Measurements from ENCODE around the gene TACC2.
"Not testable (repeated sequence)": the region's sequence is repeated elsewhere in the genome, so short reads cannot be mapped to it uniquely, and the experiment has no call there.

The TACC2 gene

DNA sequence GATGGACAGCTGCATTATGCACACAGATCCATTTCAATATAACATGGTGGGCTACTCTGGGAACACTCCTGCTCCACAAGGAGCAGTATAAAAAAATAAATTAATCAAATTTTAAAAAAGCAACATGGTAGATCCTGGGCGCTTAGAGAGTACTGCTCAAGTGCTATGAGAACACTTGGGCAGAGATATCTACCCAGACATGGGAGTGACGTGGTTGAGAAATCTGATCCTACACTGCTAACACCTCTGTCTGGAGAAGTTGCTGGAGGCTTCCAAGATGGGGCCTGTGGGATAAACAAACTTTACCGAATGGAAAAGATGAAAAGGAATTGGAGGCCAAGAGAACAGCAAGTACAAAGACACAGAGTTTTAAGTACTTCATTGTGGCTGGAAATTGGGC is 23.0 kb upstream of the TACC2 start:
- Histone ChIP-seq H3K4me3 (ENCODE audit: low read depth in 1 of 2, low read length in 2 of 2) (no peak overlapping the region), H3K4me1 (ENCODE audit: insufficient read depth, low read length) (no peaks in the 10 kb centered on the region), H3K9me3 (ENCODE audit: low read length) (no peaks in the 10 kb centered on the region), H3K27me3 (ENCODE audit: control insufficient read depth in 1 of 2, insufficient read depth in 2 of 2, low read length in 2 of 2) (no peaks in the 10 kb centered on the region), H3K27ac (ENCODE audit: low read depth, low read length) (no peak overlapping the region), H3K36me3 (ENCODE audit: insufficient read depth, low read length) (peaks cover 62% of the 10 kb centered on the region), H3K9ac (ENCODE audit: low read length) (no peak overlapping the region)

DNA sequence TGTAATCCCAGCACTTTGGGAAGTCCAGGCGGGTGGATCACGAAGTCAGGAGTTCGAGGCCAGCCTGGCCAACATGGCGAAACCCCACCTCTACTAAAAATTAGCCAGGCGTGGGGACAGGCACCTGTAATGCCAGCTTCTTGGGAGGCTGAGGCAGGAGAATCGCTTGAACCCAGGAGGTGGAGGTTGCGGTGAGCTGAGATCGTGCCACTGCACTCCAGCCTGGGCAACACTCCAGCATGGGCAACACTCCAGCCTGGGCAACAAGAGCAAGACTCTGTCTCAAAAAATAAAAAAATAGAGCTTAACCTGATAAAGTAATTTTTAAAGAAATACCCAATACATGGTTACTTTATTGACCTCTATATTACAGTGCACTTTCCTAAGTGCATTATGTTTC is 19.9 kb upstream of the TACC2 start:
- H3K9me3 ChIP-seq (ENCODE audit: low read length); H3K9ac ChIP-seq (ENCODE audit: low read length); H3K4me3 ChIP-seq (ENCODE audit: low read depth in 1 of 2, low read length in 2 of 2); H3K27me3 ChIP-seq (ENCODE audit: control insufficient read depth in 1 of 2, insufficient read depth in 2 of 2, low read length in 2 of 2); H3K27ac ChIP-seq (ENCODE audit: low read depth, low read length): not testable (repeated sequence)
- Histone ChIP-seq H3K36me3 (ENCODE audit: insufficient read depth, low read length) (peaks cover 50% of the 10 kb centered on the region), H3K4me1 (ENCODE audit: insufficient read depth, low read length) (peaks cover 11% of the 10 kb centered on the region)

DNA sequence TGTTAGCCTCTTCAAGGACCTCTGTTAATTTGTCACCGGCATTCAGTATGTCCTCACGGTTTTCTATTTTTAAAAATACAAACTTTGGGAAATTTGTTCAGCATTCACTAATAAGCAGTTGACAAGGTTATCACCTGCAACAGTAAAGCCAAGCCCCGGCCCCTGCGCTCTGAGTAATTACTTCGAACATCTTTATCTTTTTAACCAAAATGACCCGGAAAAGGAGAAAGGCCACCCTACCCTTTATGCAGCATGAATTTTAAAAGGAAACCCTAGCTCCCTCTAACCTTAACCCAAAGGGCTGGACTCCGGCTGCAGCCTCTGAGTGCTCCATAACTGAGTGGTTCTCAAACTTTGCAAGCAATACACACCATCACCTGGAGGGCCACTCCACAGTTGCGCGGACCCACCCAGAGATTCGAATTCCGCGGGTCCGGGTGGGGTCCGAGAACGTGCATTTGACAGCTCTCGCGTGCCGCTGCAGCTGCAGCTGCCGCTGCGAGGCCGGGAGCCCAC is 14.9 kb upstream of the TACC2 start:
- peak overlapping the region; percentile 77 to 87 for H3K4me3 ChIP-seq (ENCODE audit: low read depth in 1 of 2, low read length in 2 of 2)
- peaks cover 11% of the 10 kb centered on the region for H3K36me3 ChIP-seq (ENCODE audit: insufficient read depth, low read length)
- H3K27me3 ChIP-seq (ENCODE audit: control insufficient read depth in 1 of 2, insufficient read depth in 2 of 2, low read length in 2 of 2) = no peaks in the 10 kb centered on the region
- H3K9me3 ChIP-seq (ENCODE audit: low read length) = no peaks in the 10 kb centered on the region
- peak overlapping the region; percentile 8 for H3K9ac ChIP-seq (ENCODE audit: low read length)
- H3K4me1 ChIP-seq (ENCODE audit: insufficient read depth, low read length) = peaks cover 11% of the 10 kb centered on the region
- H3K27ac ChIP-seq (ENCODE audit: low read depth, low read length) = peak overlapping the region; percentile 86

DNA sequence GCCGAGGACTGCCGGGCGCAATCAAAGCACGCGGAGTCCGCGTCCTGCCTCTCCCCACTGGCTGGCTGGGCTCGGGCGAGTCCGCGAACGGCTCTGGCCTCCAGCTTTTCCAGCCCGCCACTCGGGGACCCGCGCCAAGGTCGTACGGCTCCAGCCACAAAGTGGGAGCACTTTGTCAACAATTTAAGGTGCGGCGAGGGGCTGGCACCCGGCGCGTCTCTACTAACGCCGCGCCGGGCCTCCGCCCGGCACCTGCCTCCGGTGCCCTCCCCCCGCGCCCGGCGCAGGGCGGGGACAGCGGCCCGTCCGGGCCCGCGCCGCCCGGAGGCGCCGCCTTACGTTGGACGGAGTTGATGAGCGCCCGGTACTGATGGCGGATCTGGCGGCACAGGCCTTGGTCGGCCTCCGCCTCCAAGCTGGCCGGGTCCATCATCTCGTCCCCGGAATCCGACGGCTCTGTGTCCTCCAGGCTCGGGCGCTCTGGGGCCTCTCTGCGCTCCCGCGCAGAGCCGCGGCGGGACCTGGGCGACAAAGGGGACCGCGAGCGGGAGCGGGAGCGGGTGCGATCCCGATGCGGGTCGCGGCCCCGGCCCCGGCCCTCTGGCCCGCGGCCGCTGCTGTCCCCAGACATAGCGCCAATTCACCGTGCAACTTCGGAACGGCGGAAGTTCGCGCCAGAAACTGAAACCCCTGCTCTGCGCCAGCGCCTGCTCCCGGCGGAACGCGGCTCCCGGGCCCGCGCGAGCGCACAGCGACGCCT is 14.2 kb upstream of the TACC2 start, which contains the start of gene NSMCE4A:
Gene NSMCE4A (minus strand): TSS at position 683 of the 760 bp plus-strand sequence. CDS start 52 bp downstream, at position 631.
- Histone ChIP-seq H3K27ac (ENCODE audit: low read depth, low read length) (peak within 1 kb of the TSS; percentile 86), H3K9ac (ENCODE audit: low read length) (peak within 1 kb of the TSS; percentile 57), H3K9me3 (ENCODE audit: low read length) (no peaks in the 10 kb centered on the region), H3K4me1 (ENCODE audit: insufficient read depth, low read length) (peaks cover 11% of the 10 kb centered on the region), H3K4me3 (ENCODE audit: low read depth in 1 of 2, low read length in 2 of 2) (peak within 1 kb of the TSS; percentile 77 to 87), H3K36me3 (ENCODE audit: insufficient read depth, low read length) (peaks cover 10% of the 10 kb centered on the region), H3K27me3 (ENCODE audit: control insufficient read depth in 1 of 2, insufficient read depth in 2 of 2, low read length in 2 of 2) (no peaks in the 10 kb centered on the region)

DNA sequence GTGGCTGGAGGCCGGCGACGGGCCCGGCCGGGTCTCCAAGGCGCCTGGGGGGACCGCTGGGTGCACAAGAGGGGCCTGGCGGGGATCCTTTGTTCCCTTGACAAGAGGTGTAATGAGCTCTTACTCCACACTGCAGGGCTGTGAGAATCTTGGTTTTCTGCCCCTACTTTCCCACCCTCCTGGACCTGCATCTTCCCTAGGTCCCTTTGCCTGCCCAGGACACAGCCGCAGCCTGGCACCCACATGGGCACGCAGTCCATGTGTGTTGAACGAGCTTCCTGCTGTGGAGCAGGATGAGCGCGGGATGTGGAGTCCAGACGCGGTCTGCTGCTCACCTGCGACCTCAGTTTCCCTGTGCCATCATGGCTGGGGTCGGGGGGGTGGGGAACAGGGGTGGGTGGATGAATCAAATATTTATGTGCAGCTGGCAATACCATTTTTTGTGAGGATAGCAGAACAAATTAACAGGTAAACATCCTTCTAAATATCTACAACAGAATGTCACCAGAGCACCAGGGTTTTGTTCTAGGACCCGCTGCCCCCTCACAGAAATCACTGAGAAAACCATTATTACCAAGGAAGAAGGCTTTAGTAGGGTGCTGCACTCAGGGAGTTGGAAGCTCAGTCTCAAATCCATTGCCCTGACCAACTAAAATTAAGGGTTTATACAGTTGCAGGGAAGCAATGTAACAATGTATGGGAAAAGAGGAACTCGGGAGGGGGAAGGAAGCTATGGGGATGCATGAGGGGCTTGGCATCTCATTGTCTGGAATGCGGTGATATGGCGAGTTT is 13.5 kb upstream of the TACC2 start:
- no peaks in the 10 kb centered on the region for H3K27me3 ChIP-seq (ENCODE audit: control insufficient read depth in 1 of 2, insufficient read depth in 2 of 2, low read length in 2 of 2)
- peaks cover 11% of the 10 kb centered on the region for H3K4me1 ChIP-seq (ENCODE audit: insufficient read depth, low read length)
- peak overlapping the region; percentile 86 for H3K27ac ChIP-seq (ENCODE audit: low read depth, low read length)
- peaks cover 3% of the 10 kb centered on the region for H3K36me3 ChIP-seq (ENCODE audit: insufficient read depth, low read length)
- H3K9me3 ChIP-seq (ENCODE audit: low read length) = no peaks in the 10 kb centered on the region
- peak overlapping the region; percentile 77 to 87 for H3K4me3 ChIP-seq (ENCODE audit: low read depth in 1 of 2, low read length in 2 of 2)
- H3K9ac ChIP-seq (ENCODE audit: low read length) = no peak overlapping the region

DNA sequence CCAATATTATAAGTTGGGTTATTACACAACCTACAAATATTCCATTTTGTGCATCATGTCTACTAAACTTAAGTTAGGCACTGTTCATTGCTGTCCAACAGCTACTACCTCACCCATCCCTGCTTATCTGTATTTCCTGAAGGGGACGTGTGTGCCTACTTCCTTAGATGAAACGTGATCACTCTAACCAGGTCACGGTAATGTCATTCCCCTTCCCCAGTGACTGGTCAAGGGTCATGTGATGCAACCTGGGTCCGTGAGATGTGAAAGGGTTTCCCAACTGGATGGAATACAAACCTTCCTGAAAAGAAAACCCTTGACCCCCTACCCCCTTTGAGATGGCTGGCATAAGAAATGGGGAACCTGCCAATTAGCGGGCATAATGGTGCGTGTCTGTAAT is 12.4 kb upstream of the TACC2 start:
- Histone ChIP-seq H3K4me3 (ENCODE audit: low read depth in 1 of 2, low read length in 2 of 2) (no peak overlapping the region), H3K9me3 (ENCODE audit: low read length) (no peaks in the 10 kb centered on the region), H3K27ac (ENCODE audit: low read depth, low read length) (no peak overlapping the region), H3K27me3 (ENCODE audit: control insufficient read depth in 1 of 2, insufficient read depth in 2 of 2, low read length in 2 of 2) (no peaks in the 10 kb centered on the region), H3K36me3 (ENCODE audit: insufficient read depth, low read length) (no peaks in the 10 kb centered on the region), H3K4me1 (ENCODE audit: insufficient read depth, low read length) (peaks cover 11% of the 10 kb centered on the region), H3K9ac (ENCODE audit: low read length) (no peak overlapping the region)

DNA sequence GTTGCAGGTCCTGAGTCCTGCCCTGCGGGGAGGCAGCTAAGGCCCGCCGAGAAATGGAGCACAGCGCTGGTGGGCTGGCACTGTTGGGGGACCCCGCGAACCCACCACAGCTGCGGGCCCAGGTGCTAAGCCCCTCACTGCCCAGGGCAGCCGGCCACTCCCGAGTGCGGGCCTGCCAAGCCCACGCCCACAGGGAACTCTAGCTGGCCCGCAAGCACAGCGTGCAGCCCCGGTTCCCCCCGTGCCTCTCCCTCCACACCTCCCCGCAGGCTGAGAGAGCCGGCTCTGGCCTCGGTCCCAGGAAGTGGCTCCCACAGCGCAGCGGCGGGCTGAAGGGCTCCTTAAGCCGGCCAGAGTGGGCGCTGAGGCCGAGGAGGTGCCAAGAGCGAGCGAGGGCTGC is 10.5 kb upstream of the TACC2 start:
- H3K9ac ChIP-seq (ENCODE audit: low read length) = no peak overlapping the region
- H3K4me3 ChIP-seq (ENCODE audit: low read depth in 1 of 2, low read length in 2 of 2) = no peak overlapping the region
- H3K9me3 ChIP-seq (ENCODE audit: low read length) = no peaks in the 10 kb centered on the region
- H3K27me3 ChIP-seq (ENCODE audit: control insufficient read depth in 1 of 2, insufficient read depth in 2 of 2, low read length in 2 of 2) = no peaks in the 10 kb centered on the region
- H3K36me3 ChIP-seq (ENCODE audit: insufficient read depth, low read length) = no peaks in the 10 kb centered on the region
- H3K27ac ChIP-seq (ENCODE audit: low read depth, low read length) = no peak overlapping the region
- peaks cover 6% of the 10 kb centered on the region for H3K4me1 ChIP-seq (ENCODE audit: insufficient read depth, low read length)

DNA sequence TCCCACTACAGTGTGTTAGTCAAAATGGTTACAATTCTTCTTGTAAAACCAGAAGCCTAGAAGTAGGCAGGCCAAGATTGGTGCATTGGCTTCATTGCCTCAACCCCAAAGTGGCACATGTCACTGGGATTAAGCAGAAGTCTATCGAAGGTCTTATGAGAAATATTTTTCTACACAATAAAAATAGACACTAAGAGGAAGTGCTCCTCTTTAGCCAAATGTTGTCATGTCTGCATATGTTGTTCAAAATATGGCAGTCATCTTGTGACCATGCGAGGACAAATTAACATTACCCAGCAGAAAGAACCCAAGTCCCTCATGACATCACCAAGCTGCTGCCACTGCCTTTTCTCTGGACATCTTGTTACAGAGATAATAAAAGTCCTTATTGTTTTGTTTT is 7.6 kb upstream of the TACC2 start:
- Histone ChIP-seq H3K9ac (ENCODE audit: low read length) (no peak overlapping the region), H3K4me1 (ENCODE audit: insufficient read depth, low read length) (no peaks in the 10 kb centered on the region), H3K36me3 (ENCODE audit: insufficient read depth, low read length) (no peaks in the 10 kb centered on the region), H3K27ac (ENCODE audit: low read depth, low read length) (no peak overlapping the region), H3K4me3 (ENCODE audit: low read depth in 1 of 2, low read length in 2 of 2) (no peak overlapping the region), H3K27me3 (ENCODE audit: control insufficient read depth in 1 of 2, insufficient read depth in 2 of 2, low read length in 2 of 2) (no peaks in the 10 kb centered on the region), H3K9me3 (ENCODE audit: low read length) (peaks cover 3% of the 10 kb centered on the region)

DNA sequence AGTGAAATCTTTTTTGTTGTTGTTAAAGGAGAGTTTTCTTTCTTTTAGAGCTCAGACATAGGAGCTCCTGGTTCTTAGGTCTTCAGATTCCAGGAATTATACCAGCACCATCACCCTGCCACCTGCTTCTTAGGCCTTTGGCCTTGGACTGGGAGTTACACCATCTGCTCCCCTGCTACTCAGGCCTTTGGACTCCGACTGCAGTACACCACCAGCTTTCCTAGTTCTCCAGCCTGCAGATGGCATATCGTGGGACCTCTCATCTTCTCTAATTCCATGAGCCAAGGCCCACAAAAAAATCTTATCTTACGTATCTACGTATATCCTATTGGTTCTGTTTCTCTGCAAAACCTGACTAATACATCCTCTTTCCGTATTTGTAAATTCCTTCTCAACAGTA is 5.1 kb upstream of the TACC2 start:
- Histone ChIP-seq H3K27ac (ENCODE audit: low read depth, low read length) (no peak overlapping the region), H3K9me3 (ENCODE audit: low read length) (peaks cover 3% of the 10 kb centered on the region), H3K27me3 (ENCODE audit: control insufficient read depth in 1 of 2, insufficient read depth in 2 of 2, low read length in 2 of 2) (no peaks in the 10 kb centered on the region), H3K4me1 (ENCODE audit: insufficient read depth, low read length) (no peaks in the 10 kb centered on the region), H3K36me3 (ENCODE audit: insufficient read depth, low read length) (no peaks in the 10 kb centered on the region), H3K9ac (ENCODE audit: low read length) (no peak overlapping the region), H3K4me3 (ENCODE audit: low read depth in 1 of 2, low read length in 2 of 2) (no peak overlapping the region)

DNA sequence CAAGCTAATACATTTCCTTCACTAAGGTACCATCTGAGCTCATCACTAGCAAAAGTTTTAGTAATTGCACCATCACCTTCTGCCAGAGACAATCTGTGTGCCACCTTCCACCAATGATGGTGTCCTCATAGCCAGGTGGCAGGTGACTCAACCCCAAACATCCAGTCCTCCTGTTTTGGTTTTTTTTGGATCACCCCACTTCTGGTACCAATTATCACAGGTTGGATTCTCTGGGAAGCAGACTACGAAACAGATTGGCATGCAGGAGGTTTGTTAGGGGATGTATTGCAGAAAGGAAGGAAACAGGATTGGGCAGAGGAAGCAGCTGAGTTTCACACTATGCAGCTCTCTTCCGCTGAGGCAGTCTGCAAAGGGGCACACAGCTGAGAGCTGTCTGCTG is 4.5 kb upstream of the TACC2 start:
- no peak overlapping the region for H3K4me3 ChIP-seq (ENCODE audit: low read depth in 1 of 2, low read length in 2 of 2)
- H3K4me1 ChIP-seq (ENCODE audit: insufficient read depth, low read length) = no peaks in the 10 kb centered on the region
- no peak overlapping the region for H3K9ac ChIP-seq (ENCODE audit: low read length)
- no peaks in the 10 kb centered on the region for H3K27me3 ChIP-seq (ENCODE audit: control insufficient read depth in 1 of 2, insufficient read depth in 2 of 2, low read length in 2 of 2)
- H3K36me3 ChIP-seq (ENCODE audit: insufficient read depth, low read length) = no peaks in the 10 kb centered on the region
- peaks cover 3% of the 10 kb centered on the region for H3K9me3 ChIP-seq (ENCODE audit: low read length)
- no peak overlapping the region for H3K27ac ChIP-seq (ENCODE audit: low read depth, low read length)

DNA sequence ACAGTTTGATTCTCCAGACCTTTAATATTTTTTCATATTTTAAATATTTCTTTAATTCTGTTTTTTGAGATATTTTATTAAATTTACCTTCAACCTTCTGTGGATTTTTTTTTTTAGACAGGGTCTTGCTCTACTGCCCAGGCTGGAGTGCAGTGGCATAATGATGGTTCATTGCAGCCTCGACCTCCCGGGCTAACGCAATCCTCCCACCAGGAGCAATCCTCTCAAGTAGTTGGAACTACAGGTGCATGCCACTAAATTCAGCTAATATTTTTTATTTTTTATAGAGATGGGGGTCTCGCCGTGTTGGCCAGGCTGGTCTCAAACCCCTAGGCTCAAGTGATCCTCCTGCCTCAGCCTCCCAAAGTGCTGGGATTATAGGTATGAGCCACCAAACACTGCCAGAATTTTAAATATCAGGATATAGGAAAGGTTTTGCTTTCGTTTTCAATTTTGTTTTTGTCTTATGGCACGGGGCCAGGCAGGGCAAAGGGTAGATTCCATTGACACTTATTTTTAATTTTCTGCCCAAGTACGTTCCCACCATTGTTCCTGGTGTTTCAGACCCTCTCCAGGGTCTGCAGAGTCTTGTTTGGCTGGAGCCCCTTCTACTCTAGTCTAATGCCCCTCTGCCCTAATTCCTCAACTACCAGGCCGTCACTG is 1.2 kb downstream of the TACC2 start:
- H3K27me3 ChIP-seq (ENCODE audit: control insufficient read depth in 1 of 2, insufficient read depth in 2 of 2, low read length in 2 of 2) = no peaks in the 10 kb centered on the region
- no peaks in the 10 kb centered on the region for H3K9me3 ChIP-seq (ENCODE audit: low read length)
- peak overlapping the region; percentile 49 for H3K27ac ChIP-seq (ENCODE audit: low read depth, low read length)
- H3K4me3 ChIP-seq (ENCODE audit: low read depth in 1 of 2, low read length in 2 of 2) = no peak overlapping the region
- peaks cover 19% of the 10 kb centered on the region for H3K4me1 ChIP-seq (ENCODE audit: insufficient read depth, low read length)
- H3K36me3 ChIP-seq (ENCODE audit: insufficient read depth, low read length) = no peaks in the 10 kb centered on the region
- no peak overlapping the region for H3K9ac ChIP-seq (ENCODE audit: low read length)
